A673 (cell line): ENCODE data around the gene ASAP2.

Experiments
- EZH2 ChIP-seq: fragments of 200-600 bp; sonication (generic); IDR thresholded peaks from 2 replicates; pipeline ENCODE4 v1.6.1; 2017; ENCODE audit warnings: borderline replicate concordance, low read depth, mild to moderate bottlenecking, mixed read lengths, antibody characterized with exemption, low read length; ENCODE audit not compliant: poor library complexity, severe bottlenecking
- TF ChIP-seq, protein P1 (sequence below): fragments of 300-800, 200-600 bp; sonication (generic); conservative IDR thresholded peaks from 2 replicates; pipeline ENCODE4 v1.5.1; 2017; ENCODE audit warnings: low read depth, mild to moderate bottlenecking, antibody characterized with exemption, low read length, moderate library complexity, mixed read lengths

DNA sequence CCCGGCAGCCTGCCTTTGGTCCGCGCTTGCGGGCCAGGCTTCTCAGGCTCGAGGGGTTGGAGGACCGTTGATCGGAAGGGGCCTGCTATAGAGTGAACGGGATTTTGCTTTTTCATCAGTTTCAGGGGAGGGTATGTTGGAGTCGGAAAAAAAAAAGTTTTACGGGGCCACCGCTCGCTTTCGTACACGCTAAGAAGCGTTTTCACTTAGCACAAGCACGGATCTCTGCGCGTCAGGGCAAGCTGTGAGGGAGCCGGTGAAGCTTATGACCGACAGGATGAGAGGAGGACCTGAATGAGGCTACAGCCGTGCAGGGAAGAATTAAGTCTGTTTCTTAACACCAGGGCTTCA, 217.3 kb downstream of the ASAP2 start:
- TF ChIP-seq, protein P1, sequence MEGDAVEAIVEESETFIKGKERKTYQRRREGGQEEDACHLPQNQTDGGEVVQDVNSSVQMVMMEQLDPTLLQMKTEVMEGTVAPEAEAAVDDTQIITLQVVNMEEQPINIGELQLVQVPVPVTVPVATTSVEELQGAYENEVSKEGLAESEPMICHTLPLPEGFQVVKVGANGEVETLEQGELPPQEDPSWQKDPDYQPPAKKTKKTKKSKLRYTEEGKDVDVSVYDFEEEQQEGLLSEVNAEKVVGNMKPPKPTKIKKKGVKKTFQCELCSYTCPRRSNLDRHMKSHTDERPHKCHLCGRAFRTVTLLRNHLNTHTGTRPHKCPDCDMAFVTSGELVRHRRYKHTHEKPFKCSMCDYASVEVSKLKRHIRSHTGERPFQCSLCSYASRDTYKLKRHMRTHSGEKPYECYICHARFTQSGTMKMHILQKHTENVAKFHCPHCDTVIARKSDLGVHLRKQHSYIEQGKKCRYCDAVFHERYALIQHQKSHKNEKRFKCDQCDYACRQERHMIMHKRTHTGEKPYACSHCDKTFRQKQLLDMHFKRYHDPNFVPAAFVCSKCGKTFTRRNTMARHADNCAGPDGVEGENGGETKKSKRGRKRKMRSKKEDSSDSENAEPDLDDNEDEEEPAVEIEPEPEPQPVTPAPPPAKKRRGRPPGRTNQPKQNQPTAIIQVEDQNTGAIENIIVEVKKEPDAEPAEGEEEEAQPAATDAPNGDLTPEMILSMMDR, result no peak
- no peak for TF ChIP-seq EZH2
